ENCODE data around the gene TMEM115.

TMEM115 gene

GRCh38 chr3:50378757-50379156 is 19.4 kb upstream of the TMEM115 start:
- no peak overlapping the region for H3K27ac ChIP-seq (ENCODE audit: low read depth, low read length)
- H3K27me3 ChIP-seq (ENCODE audit: control insufficient read depth in 5 of 5, insufficient read depth in 4 of 5, low read length in 5 of 5), result peaks cover 0 to 12% (median 0%) of the 10 kb centered on the region in 5 donors
- H3K36me3 ChIP-seq (ENCODE audit: control insufficient read depth in 5 of 5, insufficient read depth in 5 of 5, low read length in 5 of 5), result no peaks in the 10 kb centered on the region
- no peak overlapping the region for H3K4me3 ChIP-seq (ENCODE audit: low read depth in 1 of 5, low read length in 5 of 5)
- H3K4me1 ChIP-seq (ENCODE audit: control insufficient read depth in 5 of 5, insufficient read depth in 5 of 5, low read length in 5 of 5), result no peaks in the 10 kb centered on the region
- no peaks in the 10 kb centered on the region for H3K9me3 ChIP-seq (ENCODE audit: control insufficient read depth in 5 of 5, low read length in 5 of 5)
- H3K9ac ChIP-seq (ENCODE audit: low read length in 5 of 5), result no peak overlapping the region

- Histone ChIP-seq H3K4me1 (ENCODE audit: control insufficient read depth in 5 of 5, insufficient read depth in 5 of 5, low read length in 5 of 5) (no peaks in the 10 kb centered on the region), H3K36me3 (ENCODE audit: control insufficient read depth in 5 of 5, insufficient read depth in 5 of 5, low read length in 5 of 5) (no peaks in the 10 kb centered on the region), H3K4me3 (ENCODE audit: low read depth in 1 of 5, low read length in 5 of 5) (no peak overlapping the region), H3K27ac (ENCODE audit: low read depth, low read length) (no peak overlapping the region), H3K27me3 (ENCODE audit: control insufficient read depth in 5 of 5, insufficient read depth in 4 of 5, low read length in 5 of 5) (peaks cover 0 to 12% (median 0%) of the 10 kb centered on the region in 5 donors), H3K9me3 (ENCODE audit: control insufficient read depth in 5 of 5, low read length in 5 of 5) (no peaks in the 10 kb centered on the region), H3K9ac (ENCODE audit: low read length in 5 of 5) (no peak overlapping the region)
These were observed 18.7 kb upstream of the TMEM115 start for GRCh38 chr3:50378024-50378423.

DNA sequence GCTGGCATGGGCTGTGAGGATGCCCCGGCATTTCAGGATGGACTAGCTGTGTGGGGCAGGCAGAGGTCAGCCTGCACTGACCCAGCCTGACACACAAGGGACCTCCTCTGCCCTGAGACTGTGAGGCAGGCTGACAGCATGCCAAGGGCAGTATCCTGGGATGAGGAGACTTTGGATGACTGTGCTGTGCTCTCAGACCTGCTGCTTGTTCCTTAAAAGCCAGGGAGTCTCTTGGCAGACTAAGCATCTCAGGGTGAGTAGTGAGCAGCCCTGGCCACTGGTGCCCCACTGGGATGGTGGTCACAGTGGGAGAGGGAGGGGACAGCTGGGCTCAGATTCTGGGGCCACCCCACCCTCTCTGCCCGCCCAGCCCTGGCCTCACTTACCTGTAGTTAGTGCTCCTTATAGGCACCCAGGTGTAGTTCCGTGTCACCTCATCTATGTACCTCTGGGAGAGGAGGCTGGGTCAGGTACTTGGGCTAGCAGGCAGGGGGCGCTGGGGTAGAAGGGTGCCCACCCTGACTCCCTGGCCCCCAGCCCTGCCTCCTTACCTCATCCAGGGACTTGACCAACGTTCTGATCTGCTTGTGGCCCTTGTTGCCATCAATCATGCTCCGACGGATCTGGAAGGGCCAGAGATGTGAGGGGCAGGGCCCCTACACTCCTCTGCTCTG is 16.1 kb upstream of the TMEM115 start:
- no peak overlapping the region for H3K4me3 ChIP-seq (ENCODE audit: low read depth in 1 of 5, low read length in 5 of 5)
- H3K36me3 ChIP-seq (ENCODE audit: control insufficient read depth in 5 of 5, insufficient read depth in 5 of 5, low read length in 5 of 5), result no peaks in the 10 kb centered on the region
- H3K9me3 ChIP-seq (ENCODE audit: control insufficient read depth in 5 of 5, low read length in 5 of 5), result no peaks in the 10 kb centered on the region
- H3K4me1 ChIP-seq (ENCODE audit: control insufficient read depth in 5 of 5, insufficient read depth in 5 of 5, low read length in 5 of 5), result no peaks in the 10 kb centered on the region
- H3K27me3 ChIP-seq (ENCODE audit: control insufficient read depth in 5 of 5, insufficient read depth in 4 of 5, low read length in 5 of 5), result peaks cover 4 to 25% (median 16%) of the 10 kb centered on the region in 5 donors
- no peak overlapping the region for H3K9ac ChIP-seq (ENCODE audit: low read length in 5 of 5)
- H3K27ac ChIP-seq (ENCODE audit: low read depth, low read length), result no peak overlapping the region

- Histone ChIP-seq H3K4me1 (ENCODE audit: control insufficient read depth in 5 of 5, insufficient read depth in 5 of 5, low read length in 5 of 5) (no peaks in the 10 kb centered on the region), H3K27me3 (ENCODE audit: control insufficient read depth in 5 of 5, insufficient read depth in 4 of 5, low read length in 5 of 5) (peaks cover 8 to 26% (median 22%) of the 10 kb centered on the region in 5 donors), H3K4me3 (ENCODE audit: low read depth in 1 of 5, low read length in 5 of 5) (no peak overlapping the region), H3K36me3 (ENCODE audit: control insufficient read depth in 5 of 5, insufficient read depth in 5 of 5, low read length in 5 of 5) (no peaks in the 10 kb centered on the region), H3K9me3 (ENCODE audit: control insufficient read depth in 5 of 5, low read length in 5 of 5) (no peaks in the 10 kb centered on the region), H3K9ac (ENCODE audit: low read length in 5 of 5) (no peak overlapping the region), H3K27ac (ENCODE audit: low read depth, low read length) (no peak overlapping the region)
These were observed 15.3 kb upstream of the TMEM115 start for GRCh38 chr3:50374363-50375257.

GRCh38 chr3:50373146-50374051 is 14.1 kb upstream of the TMEM115 start:
- Histone ChIP-seq H3K36me3 (ENCODE audit: control insufficient read depth in 5 of 5, insufficient read depth in 5 of 5, low read length in 5 of 5) (no peaks in the 10 kb centered on the region), H3K27me3 (ENCODE audit: control insufficient read depth in 5 of 5, insufficient read depth in 4 of 5, low read length in 5 of 5) (peaks cover 16 to 34% (median 25%) of the 10 kb centered on the region in 5 donors), H3K9me3 (ENCODE audit: control insufficient read depth in 5 of 5, low read length in 5 of 5) (no peaks in the 10 kb centered on the region), H3K9ac (ENCODE audit: low read length in 5 of 5) (no peak overlapping the region), H3K4me3 (ENCODE audit: low read depth in 1 of 5, low read length in 5 of 5) (no peak overlapping the region), H3K4me1 (ENCODE audit: control insufficient read depth in 5 of 5, insufficient read depth in 5 of 5, low read length in 5 of 5) (no peaks in the 10 kb centered on the region), H3K27ac (ENCODE audit: low read depth, low read length) (no peak overlapping the region)

DNA sequence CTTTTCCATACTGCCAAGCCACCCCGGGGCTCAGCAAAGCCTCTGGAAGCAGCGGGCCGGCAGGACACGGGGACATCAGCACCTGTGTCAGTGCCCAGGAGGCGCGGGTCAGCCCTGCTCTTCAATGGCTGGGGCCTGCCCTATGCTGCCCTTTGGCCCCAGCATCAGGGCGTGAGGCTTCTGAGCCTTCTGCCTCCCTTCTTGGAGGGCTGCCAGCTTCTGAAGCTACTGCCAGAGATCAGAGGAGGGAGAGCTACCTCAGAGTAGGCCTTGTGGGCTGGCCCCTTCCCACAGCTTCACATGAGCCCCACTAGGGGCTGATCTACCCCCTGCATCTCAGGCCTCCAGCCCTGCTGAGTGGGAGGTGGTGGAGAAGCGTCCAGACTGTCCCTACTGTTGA is 13.0 kb upstream of the TMEM115 start:
- no peak overlapping the region for H3K27ac ChIP-seq (ENCODE audit: low read depth, low read length)
- no peak overlapping the region for H3K9ac ChIP-seq (ENCODE audit: low read length in 5 of 5)
- no peak overlapping the region for H3K4me3 ChIP-seq (ENCODE audit: low read depth in 1 of 5, low read length in 5 of 5)
- H3K9me3 ChIP-seq (ENCODE audit: control insufficient read depth in 5 of 5, low read length in 5 of 5), result no peaks in the 10 kb centered on the region
- H3K27me3 ChIP-seq (ENCODE audit: control insufficient read depth in 5 of 5, insufficient read depth in 4 of 5, low read length in 5 of 5), result peaks cover 19 to 39% (median 25%) of the 10 kb centered on the region in 5 donors
- no peaks in the 10 kb centered on the region for H3K4me1 ChIP-seq (ENCODE audit: control insufficient read depth in 5 of 5, insufficient read depth in 5 of 5, low read length in 5 of 5)
- H3K36me3 ChIP-seq (ENCODE audit: control insufficient read depth in 5 of 5, insufficient read depth in 5 of 5, low read length in 5 of 5), result no peaks in the 10 kb centered on the region

DNA sequence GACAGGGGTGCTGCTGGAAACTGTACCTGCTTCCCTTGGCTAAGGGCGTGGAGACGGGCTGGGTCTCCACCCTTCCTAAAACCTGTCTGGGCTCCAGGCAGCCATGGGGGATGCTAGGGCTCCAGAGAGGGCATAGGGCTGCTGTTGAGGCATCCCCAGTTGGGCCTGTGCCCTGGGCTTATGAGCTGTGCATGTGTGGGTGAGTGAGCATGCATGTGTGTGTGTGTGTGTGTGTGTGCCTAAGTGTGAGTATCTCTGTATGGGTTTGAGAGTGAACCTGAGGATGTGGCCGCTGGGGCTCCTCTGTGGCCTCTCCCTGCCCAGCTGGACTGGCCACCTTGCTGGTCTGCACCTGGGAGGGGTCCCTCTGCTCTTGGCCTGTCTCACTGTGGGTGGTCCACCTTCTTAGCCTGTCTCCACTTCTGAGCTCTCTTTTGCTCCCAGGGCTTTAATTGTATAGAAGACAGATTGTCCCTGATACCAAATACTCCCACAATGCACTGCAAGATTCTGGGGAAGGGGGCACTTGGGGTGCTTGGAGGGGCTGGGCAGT is 11.9 kb upstream of the TMEM115 start:
- no peak overlapping the region for H3K27ac ChIP-seq (ENCODE audit: low read depth, low read length)
- no peak overlapping the region for H3K9ac ChIP-seq (ENCODE audit: low read length in 5 of 5)

DNA sequence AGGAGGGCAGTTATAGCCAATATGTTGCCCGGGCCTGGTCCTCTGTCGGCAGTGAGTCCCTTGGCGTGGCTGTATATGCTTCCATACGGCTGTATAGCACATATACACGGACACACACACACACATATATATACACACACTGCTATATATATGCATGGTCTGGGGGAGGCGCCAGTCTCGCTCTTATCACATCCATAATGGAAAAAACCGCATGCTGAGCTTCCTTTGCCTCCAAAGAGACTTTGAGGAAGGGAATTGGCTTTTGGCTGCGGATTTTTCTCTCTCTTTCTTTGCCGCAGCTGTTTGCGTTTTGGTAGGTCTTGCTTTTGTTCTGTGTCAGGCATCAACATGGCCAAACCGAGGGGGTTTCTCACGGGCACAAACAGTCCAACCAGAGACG is 11.3 kb upstream of the TMEM115 start:
- Histone ChIP-seq H3K4me1 (ENCODE audit: control insufficient read depth in 5 of 5, insufficient read depth in 5 of 5, low read length in 5 of 5) (peaks cover 0 to 2% (median 1%) of the 10 kb centered on the region in 5 donors), H3K9ac (ENCODE audit: low read length in 5 of 5) (no peak overlapping the region), H3K4me3 (ENCODE audit: low read depth in 1 of 5, low read length in 5 of 5) (no peak overlapping the region), H3K36me3 (ENCODE audit: control insufficient read depth in 5 of 5, insufficient read depth in 5 of 5, low read length in 5 of 5) (no peaks in the 10 kb centered on the region), H3K27me3 (ENCODE audit: control insufficient read depth in 5 of 5, insufficient read depth in 4 of 5, low read length in 5 of 5) (peaks cover 22 to 44% (median 31%) of the 10 kb centered on the region in 5 donors), H3K9me3 (ENCODE audit: control insufficient read depth in 5 of 5, low read length in 5 of 5) (no peaks in the 10 kb centered on the region), H3K27ac (ENCODE audit: low read depth, low read length) (no peak overlapping the region)

More for the DNA sequence above, 11.9 kb upstream of the TMEM115 start:
- no peaks in the 10 kb centered on the region for H3K4me1 ChIP-seq (ENCODE audit: control insufficient read depth in 5 of 5, insufficient read depth in 5 of 5, low read length in 5 of 5)
- no peaks in the 10 kb centered on the region for H3K36me3 ChIP-seq (ENCODE audit: control insufficient read depth in 5 of 5, insufficient read depth in 5 of 5, low read length in 5 of 5)
- no peak overlapping the region for H3K4me3 ChIP-seq (ENCODE audit: low read depth in 1 of 5, low read length in 5 of 5)
- H3K27me3 ChIP-seq (ENCODE audit: control insufficient read depth in 5 of 5, insufficient read depth in 4 of 5, low read length in 5 of 5), result peaks cover 22 to 41% (median 29%) of the 10 kb centered on the region in 5 donors
- no peaks in the 10 kb centered on the region for H3K9me3 ChIP-seq (ENCODE audit: control insufficient read depth in 5 of 5, low read length in 5 of 5)

GRCh38 chr3:50369012-50369670 is 9.8 kb upstream of the TMEM115 start:
- Histone ChIP-seq H3K9me3 (ENCODE audit: control insufficient read depth in 5 of 5, low read length in 5 of 5) (no peaks in the 10 kb centered on the region), H3K27me3 (ENCODE audit: control insufficient read depth in 5 of 5, insufficient read depth in 4 of 5, low read length in 5 of 5) (peaks cover 22 to 41% (median 29%) of the 10 kb centered on the region in 5 donors), H3K36me3 (ENCODE audit: control insufficient read depth in 5 of 5, insufficient read depth in 5 of 5, low read length in 5 of 5) (no peaks in the 10 kb centered on the region), H3K4me1 (ENCODE audit: control insufficient read depth in 5 of 5, insufficient read depth in 5 of 5, low read length in 5 of 5) (peaks cover 0 to 13% (median 12%) of the 10 kb centered on the region in 5 donors), H3K9ac (ENCODE audit: low read length in 5 of 5) (no peak overlapping the region), H3K4me3 (ENCODE audit: low read depth in 1 of 5, low read length in 5 of 5) (no peak overlapping the region), H3K27ac (ENCODE audit: low read depth, low read length) (no peak overlapping the region)
